GM12872 (cell line): Measurements from ENCODE around the gene PPP1R9A.

Source experiments
- TF ChIP-seq, protein P1 (sequence below): IDR thresholded peaks from 3 replicates; pipeline ENCODE4 v1.5.1; 2011; ENCODE audit warnings: low read depth, mild to moderate bottlenecking, low read length, moderate library complexity; ENCODE audit not compliant: insufficient read depth

Gene PPP1R9A

DNA sequence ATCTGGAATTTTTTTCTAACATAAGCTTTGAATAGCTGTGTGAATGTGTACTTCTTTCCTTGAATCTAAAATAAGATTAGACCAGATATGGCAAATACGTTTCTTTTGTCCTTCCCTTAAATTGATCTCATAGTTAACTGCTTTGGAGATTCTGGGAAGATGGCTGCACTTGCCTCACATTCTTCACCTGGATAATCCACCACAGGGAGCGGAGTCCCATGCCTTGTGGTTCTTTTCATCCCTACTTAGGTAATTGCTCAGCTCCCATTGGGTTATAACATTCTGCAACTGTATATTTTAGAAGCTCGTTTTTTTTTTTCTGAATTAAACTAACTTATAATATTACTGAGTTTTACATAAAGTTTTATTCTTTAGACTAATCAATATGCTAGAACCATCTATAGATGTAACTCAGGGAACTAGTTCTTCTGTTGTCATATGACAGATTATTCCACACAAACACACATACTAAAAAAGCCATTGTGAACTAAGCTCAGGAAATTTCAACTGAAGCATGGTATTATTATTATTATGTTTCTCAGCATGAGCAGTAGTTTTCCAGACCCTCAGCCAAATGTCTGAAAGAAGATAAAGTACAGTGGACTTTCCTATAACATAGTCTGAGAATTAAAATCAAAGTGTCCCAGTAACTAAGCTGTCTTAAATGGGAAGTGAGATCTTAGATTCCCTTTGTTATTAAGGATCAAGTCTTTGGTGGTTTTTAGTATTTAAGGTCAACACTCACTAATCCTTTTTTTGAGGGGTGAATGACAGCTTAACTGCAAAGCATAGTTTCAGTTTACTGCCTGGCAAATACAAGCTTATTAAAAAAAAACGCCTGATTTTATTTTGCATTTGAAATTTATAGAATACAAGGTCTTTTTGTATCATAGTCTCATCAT, 182.3 kb downstream of the PPP1R9A start:
- TF ChIP-seq, protein P1, sequence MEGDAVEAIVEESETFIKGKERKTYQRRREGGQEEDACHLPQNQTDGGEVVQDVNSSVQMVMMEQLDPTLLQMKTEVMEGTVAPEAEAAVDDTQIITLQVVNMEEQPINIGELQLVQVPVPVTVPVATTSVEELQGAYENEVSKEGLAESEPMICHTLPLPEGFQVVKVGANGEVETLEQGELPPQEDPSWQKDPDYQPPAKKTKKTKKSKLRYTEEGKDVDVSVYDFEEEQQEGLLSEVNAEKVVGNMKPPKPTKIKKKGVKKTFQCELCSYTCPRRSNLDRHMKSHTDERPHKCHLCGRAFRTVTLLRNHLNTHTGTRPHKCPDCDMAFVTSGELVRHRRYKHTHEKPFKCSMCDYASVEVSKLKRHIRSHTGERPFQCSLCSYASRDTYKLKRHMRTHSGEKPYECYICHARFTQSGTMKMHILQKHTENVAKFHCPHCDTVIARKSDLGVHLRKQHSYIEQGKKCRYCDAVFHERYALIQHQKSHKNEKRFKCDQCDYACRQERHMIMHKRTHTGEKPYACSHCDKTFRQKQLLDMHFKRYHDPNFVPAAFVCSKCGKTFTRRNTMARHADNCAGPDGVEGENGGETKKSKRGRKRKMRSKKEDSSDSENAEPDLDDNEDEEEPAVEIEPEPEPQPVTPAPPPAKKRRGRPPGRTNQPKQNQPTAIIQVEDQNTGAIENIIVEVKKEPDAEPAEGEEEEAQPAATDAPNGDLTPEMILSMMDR, result no peak

DNA sequence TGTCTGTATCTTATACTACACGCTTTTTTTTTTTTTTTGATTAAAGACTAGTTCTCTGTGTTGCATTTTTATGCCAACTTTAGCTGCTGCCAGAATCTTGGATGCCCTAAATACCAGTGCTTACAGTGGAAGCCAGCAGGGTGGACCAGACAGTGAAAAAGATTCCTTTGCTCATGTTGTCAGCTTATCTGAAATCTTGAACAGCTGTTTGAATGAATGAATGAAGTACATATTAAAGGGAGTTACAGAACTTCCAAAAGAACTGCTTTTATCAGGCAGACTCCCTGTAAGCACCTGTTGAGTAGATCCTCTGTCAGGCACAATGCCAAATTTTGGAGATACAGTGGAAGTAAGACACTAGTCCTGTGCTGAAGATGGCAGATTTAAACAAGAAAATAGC, 184.9 kb downstream of the PPP1R9A start:
- TF ChIP-seq, protein P1, result no peak

GRCh38 chr7:95095259-95095965, 188.0 kb downstream of the PPP1R9A start:
- TF ChIP-seq, protein P1, result no peak

- TF ChIP-seq, protein P1, result no peak
These were observed 188.7 kb downstream of the PPP1R9A start for GRCh38 chr7:95095966-95096540.

- TF ChIP-seq, protein P1, result no peak
These were observed 189.9 kb downstream of the PPP1R9A start for GRCh38 chr7:95097291-95097690.

GRCh38 chr7:95097851-95098250, 190.5 kb downstream of the PPP1R9A start:
- TF ChIP-seq, protein P1, result no peak

GRCh38 chr7:95099106-95099505, 191.7 kb downstream of the PPP1R9A start:
- TF ChIP-seq, protein P1, result no peak
